ENCODE results near the gene SAFB.

Gene SAFB

GRCh38 chr19:5622465-5623396, at the start of gene SAFB, which contains the start of gene SAFB2:
SAFB (plus strand) TSS chr19:5623083; CDS start chr19:5623206, 123 bp downstream.
SAFB2 (minus strand) TSS chr19:5622776; CDS start chr19:5622715, 61 bp downstream.
- H3K27ac ChIP-seq = peak within 1 kb of the TSS; percentile 94
- no peaks in the 10 kb centered on the region for H3K36me3 ChIP-seq (ENCODE audit: control insufficient read depth, insufficient read depth, low read length)
- no peak for TF ChIP-seq CTCF (IDR thresholded peaks at IDR 0.05)
- no peaks in the 10 kb centered on the region for H3K27me3 ChIP-seq (ENCODE audit: control insufficient read depth, insufficient read depth, low read length)
- peaks cover 11% of the 10 kb centered on the region for H3K4me1 ChIP-seq
- H2AFZ ChIP-seq = peak within 1 kb of the TSS; percentile 95
- H3K9me3 ChIP-seq (ENCODE audit: control insufficient read depth, low read length) = no peaks in the 10 kb centered on the region
- peaks cover 73% of the 10 kb centered on the region for H3K79me2 ChIP-seq
- H3K9ac ChIP-seq = peak within 1 kb of the TSS; percentile 96
- peak within 1 kb of the TSS; percentile 84 for H3K4me2 ChIP-seq (ENCODE audit: low read length)
- H3K4me3 ChIP-seq (ENCODE audit: low read depth, low read length) = peak within 1 kb of the TSS; percentile 95

- H3K9ac ChIP-seq = no peak overlapping the region
- no peaks in the 10 kb centered on the region for H3K36me3 ChIP-seq (ENCODE audit: control insufficient read depth, insufficient read depth, low read length)
- H2AFZ ChIP-seq = no peak overlapping the region
- H3K4me1 ChIP-seq = peaks cover 3% of the 10 kb centered on the region
- no peaks in the 10 kb centered on the region for H3K27me3 ChIP-seq (ENCODE audit: control insufficient read depth, insufficient read depth, low read length)
- H3K4me3 ChIP-seq (ENCODE audit: low read depth, low read length) = no peak overlapping the region
- no peaks in the 10 kb centered on the region for H3K79me2 ChIP-seq
- H3K9me3 ChIP-seq (ENCODE audit: control insufficient read depth, low read length) = no peaks in the 10 kb centered on the region
- no peak overlapping the region for H3K27ac ChIP-seq
- TF ChIP-seq CTCF (IDR thresholded peaks at IDR 0.05) = no peak
- H3K4me2 ChIP-seq (ENCODE audit: low read length) = no peak overlapping the region
Measured at GRCh38 chr19:5575590-5575989, 47.3 kb upstream of the SAFB start.

- Histone ChIP-seq H3K27ac (no peak overlapping the region), H2AFZ (peak overlapping the region; percentile 75), H3K4me1 (peaks cover 3% of the 10 kb centered on the region), H3K4me3 (ENCODE audit: low read depth, low read length) (no peak overlapping the region), H3K79me2 (no peaks in the 10 kb centered on the region), H3K9ac (no peak overlapping the region), H3K27me3 (ENCODE audit: control insufficient read depth, insufficient read depth, low read length) (no peaks in the 10 kb centered on the region), H3K36me3 (ENCODE audit: control insufficient read depth, insufficient read depth, low read length) (no peaks in the 10 kb centered on the region), H3K9me3 (ENCODE audit: control insufficient read depth, low read length) (no peaks in the 10 kb centered on the region), H3K4me2 (ENCODE audit: low read length) (no peak overlapping the region)
- TF ChIP-seq CTCF (IDR thresholded peaks at IDR 0.05) = peak; percentile 98
Measured at GRCh38 chr19:5578097-5578846, 44.6 kb upstream of the SAFB start.

- H3K79me2 ChIP-seq = no peaks in the 10 kb centered on the region
Measured at GRCh38 chr19:5579286-5579685, 43.6 kb upstream of the SAFB start.

More at GRCh38 chr19:5579286-5579685, 43.6 kb upstream of the SAFB start:
- Histone ChIP-seq H3K4me3 (ENCODE audit: low read depth, low read length) (no peak overlapping the region), H3K27ac (no peak overlapping the region), H3K9me3 (ENCODE audit: control insufficient read depth, low read length) (no peaks in the 10 kb centered on the region), H3K9ac (no peak overlapping the region), H3K4me1 (peaks cover 3% of the 10 kb centered on the region), H3K4me2 (ENCODE audit: low read length) (no peak overlapping the region), H3K36me3 (ENCODE audit: control insufficient read depth, insufficient read depth, low read length) (no peaks in the 10 kb centered on the region), H2AFZ (no peak overlapping the region), H3K27me3 (ENCODE audit: control insufficient read depth, insufficient read depth, low read length) (no peaks in the 10 kb centered on the region)
- no peak for TF ChIP-seq CTCF (IDR thresholded peaks at IDR 0.05)
